HG03135 (cell line): Measurements from ENCODE around the gene OR1M1.

Source experiments
- ATAC-seq: cut with Tn5 transposase; IDR thresholded peaks from one replicate; pipeline ENCODE4 v1.9.1; 2021; ENCODE audit warnings: mild to moderate bottlenecking, moderate library complexity; ENCODE audit not compliant: unreplicated experiment

Gene OR1M1

GRCh38 chr19:9075064-9075949 lies 11.6 kb upstream of the OR1M1 start:
- ATAC-seq: no peak

GRCh38 chr19:9076901-9077300 lies 10.0 kb upstream of the OR1M1 start:
- no peak for ATAC-seq

GRCh38 chr19:9078651-9079050 lies 8.2 kb upstream of the OR1M1 start:
- no peak for ATAC-seq

- no peak for ATAC-seq
Measured at GRCh38 chr19:9107375-9107774, 20.5 kb downstream of the OR1M1 start, which contains the start of gene OR7G2. Gene OR7G2, minus strand, starts transcription at chr19:9107475. Its CDS starts 4,232 bp downstream, at chr19:9103243.

GRCh38 chr19:9109959-9110358 lies 23.1 kb downstream of the OR1M1 start:
- no peak for ATAC-seq

GRCh38 chr19:9115307-9115813 lies 28.5 kb downstream of the OR1M1 start, which contains the start of gene OR7G1:
Gene OR7G1, minus strand, starts transcription at chr19:9115763. Its CDS starts 0 bp downstream, at chr19:9115763.
- no peak for ATAC-seq

GRCh38 chr19:9116547-9116946 lies 29.7 kb downstream of the OR1M1 start:
- ATAC-seq: no peak

GRCh38 chr19:9126900-9127405 lies 40.1 kb downstream of the OR1M1 start, which contains the start of gene OR7G3:
Gene OR7G3, minus strand, starts transcription at chr19:9126950. Its CDS starts 0 bp downstream, at chr19:9126950.
- no peak for ATAC-seq

- ATAC-seq: no peak
Measured at GRCh38 chr19:9128171-9128570, 41.3 kb downstream of the OR1M1 start.

GRCh38 chr19:9130965-9131364 lies 44.1 kb downstream of the OR1M1 start:
- no peak for ATAC-seq

- no peak for ATAC-seq
Measured at GRCh38 chr19:9132422-9132821, 45.6 kb downstream of the OR1M1 start.

- ATAC-seq: peak; percentile 8
Measured at GRCh38 chr19:9139609-9140158, 52.8 kb downstream of the OR1M1 start.

- peak; percentile 94 for ATAC-seq
Measured at GRCh38 chr19:9140159-9140874, 53.5 kb downstream of the OR1M1 start, which contains the start of gene ZNF317. Gene ZNF317, plus strand, starts transcription at chr19:9140397. Its CDS starts 15,620 bp downstream, at chr19:9156017.

GRCh38 chr19:9144920-9145319 lies 58.1 kb downstream of the OR1M1 start:
- no peak for ATAC-seq
